ENCODE measurements around the gene OTOGL.

DNA sequence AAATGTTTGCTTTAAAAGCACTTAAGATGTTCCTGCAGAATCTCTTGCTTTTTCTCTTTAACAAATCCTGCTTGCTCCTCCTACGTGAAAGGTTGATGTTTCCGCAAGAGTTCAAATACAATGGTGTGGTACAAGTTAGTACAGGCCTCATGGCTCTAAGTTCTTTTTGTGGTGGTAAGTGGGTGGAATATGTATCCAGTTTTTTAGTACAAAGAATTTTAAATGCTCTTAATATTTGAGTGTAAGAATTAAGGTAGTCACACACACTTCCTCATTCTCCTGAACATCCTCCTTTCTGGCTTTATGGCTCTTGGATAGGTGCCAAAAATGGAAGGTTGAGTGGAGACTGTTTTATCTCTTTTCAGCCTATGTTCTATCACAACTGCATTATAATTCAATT is 1.8 kb downstream of the OTOGL start:
- TF ChIP-seq FOXK2 (IDR thresholded peaks at IDR 0.05) (no peak), BHLHE40 (IDR thresholded peaks at IDR 0.05; ENCODE audit: borderline replicate concordance) (no peak), ELF4 (IDR thresholded peaks at IDR 0.05) (no peak), SP1 (IDR thresholded peaks at IDR 0.05) (no peak), ARNT (IDR thresholded peaks at IDR 0.05) (no peak), ZNF384 (IDR thresholded peaks at IDR 0.05) (no peak), TARDBP (IDR thresholded peaks at IDR 0.05) (no peak), FOXM1 (IDR thresholded peaks at IDR 0.05; ENCODE audit: borderline replicate concordance) (no peak), LEF1 (IDR thresholded peaks at IDR 0.05; ENCODE audit: borderline replicate concordance) (no peak), L3MBTL2 (conservative IDR thresholded peaks at IDR 0.05) (no peak)
- TF ChIP-seq, protein P1, sequence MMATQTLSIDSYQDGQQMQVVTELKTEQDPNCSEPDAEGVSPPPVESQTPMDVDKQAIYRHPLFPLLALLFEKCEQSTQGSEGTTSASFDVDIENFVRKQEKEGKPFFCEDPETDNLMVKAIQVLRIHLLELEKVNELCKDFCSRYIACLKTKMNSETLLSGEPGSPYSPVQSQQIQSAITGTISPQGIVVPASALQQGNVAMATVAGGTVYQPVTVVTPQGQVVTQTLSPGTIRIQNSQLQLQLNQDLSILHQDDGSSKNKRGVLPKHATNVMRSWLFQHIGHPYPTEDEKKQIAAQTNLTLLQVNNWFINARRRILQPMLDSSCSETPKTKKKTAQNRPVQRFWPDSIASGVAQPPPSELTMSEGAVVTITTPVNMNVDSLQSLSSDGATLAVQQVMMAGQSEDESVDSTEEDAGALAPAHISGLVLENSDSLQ (IDR thresholded peaks at IDR 0.05) = no peak

Data from HEK293T (cell line).